ENCODE data around the gene REELD1.
A peak's percentile ranks its signal among the peaks of the same experiment; 100 is the strongest.

REELD1 gene

GRCh38 chr4:146214238-146214637 lies at the start of gene REELD1:
Gene REELD1 (plus strand): TSS chr4:146214538. CDS start chr4:146216953, 2,415 bp downstream.
- Histone ChIP-seq H3K4me3 (ENCODE audit: low read depth in 1 of 2, low read length in 1 of 2) (no peak within 1 kb of the TSS), H3K9me3 (no peaks in the 10 kb centered on the region), H3K4me1 (ENCODE audit: control insufficient read depth in 1 of 2, insufficient read depth in 1 of 2, low read depth in 1 of 2, low read length in 1 of 2) (no peaks in the 10 kb centered on the region), H3K27me3 (peaks cover 20% of the 10 kb centered on the region), H3K27ac (no peak within 1 kb of the TSS), H3K36me3 (no peaks in the 10 kb centered on the region)
- TF ChIP-seq CTCF (IDR thresholded peaks at IDR 0.05) = no peak

- Histone ChIP-seq H3K27ac (no peak overlapping the region), H3K4me1 (ENCODE audit: control insufficient read depth in 1 of 2, insufficient read depth in 1 of 2, low read depth in 1 of 2, low read length in 1 of 2) (no peaks in the 10 kb centered on the region), H3K4me3 (ENCODE audit: low read depth in 1 of 2, low read length in 1 of 2) (no peak overlapping the region), H3K36me3 (no peaks in the 10 kb centered on the region), H3K9me3 (peaks cover 11% of the 10 kb centered on the region), H3K27me3 (no peaks in the 10 kb centered on the region)
- no peak for TF ChIP-seq CTCF (IDR thresholded peaks at IDR 0.05)
Measured at GRCh38 chr4:146165221-146165620, 49.1 kb upstream of the REELD1 start.

GRCh38 chr4:146165840-146166239 lies 48.5 kb upstream of the REELD1 start:
- H3K27me3 ChIP-seq = no peaks in the 10 kb centered on the region
- no peaks in the 10 kb centered on the region for H3K36me3 ChIP-seq
- H3K4me3 ChIP-seq (ENCODE audit: low read depth in 1 of 2, low read length in 1 of 2) = no peak overlapping the region
- no peak overlapping the region for H3K27ac ChIP-seq
- H3K4me1 ChIP-seq (ENCODE audit: control insufficient read depth in 1 of 2, insufficient read depth in 1 of 2, low read depth in 1 of 2, low read length in 1 of 2) = no peaks in the 10 kb centered on the region
- H3K9me3 ChIP-seq = peaks cover 11% of the 10 kb centered on the region
- no peak for TF ChIP-seq CTCF (IDR thresholded peaks at IDR 0.05)

GRCh38 chr4:146170149-146170548 lies 44.2 kb upstream of the REELD1 start:
- no peaks in the 10 kb centered on the region for H3K4me1 ChIP-seq (ENCODE audit: control insufficient read depth in 1 of 2, insufficient read depth in 1 of 2, low read depth in 1 of 2, low read length in 1 of 2)
- TF ChIP-seq CTCF (IDR thresholded peaks at IDR 0.05) = no peak
- H3K9me3 ChIP-seq = no peaks in the 10 kb centered on the region
- no peak overlapping the region for H3K4me3 ChIP-seq (ENCODE audit: low read depth in 1 of 2, low read length in 1 of 2)
- H3K36me3 ChIP-seq = no peaks in the 10 kb centered on the region
- H3K27ac ChIP-seq = no peak overlapping the region
- H3K27me3 ChIP-seq = no peaks in the 10 kb centered on the region

GRCh38 chr4:146175541-146176453 lies 38.5 kb upstream of the REELD1 start, which contains the start of gene LSM6:
Gene LSM6 (plus strand): TSS chr4:146175718. CDS start chr4:146182922, 7,204 bp downstream.
- peak; percentile 29 for TF ChIP-seq CTCF (IDR thresholded peaks at IDR 0.05)
- peaks cover 15 to 22% of the 10 kb centered on the region in 2 experiments for H3K4me1 ChIP-seq (ENCODE audit: control insufficient read depth in 1 of 2, insufficient read depth in 1 of 2, low read depth in 1 of 2, low read length in 1 of 2)

More at GRCh38 chr4:146175541-146176453, 38.5 kb upstream of the REELD1 start, which contains the start of gene LSM6:
- Histone ChIP-seq H3K27ac (peak within 1 kb of the TSS; percentile 82), H3K4me3 (ENCODE audit: low read depth in 1 of 2, low read length in 1 of 2) (peak within 1 kb of the TSS; percentile 82 to 84), H3K36me3 (no peaks in the 10 kb centered on the region), H3K27me3 (no peaks in the 10 kb centered on the region), H3K9me3 (no peaks in the 10 kb centered on the region)
